Stimulated activated naive B cell treated with anti-CD40 and anti-IgM and Interleukin-4, amounts not matched to agents 10 μg/mL and 1 μg/mL and 100 μg/mL, for 72 hours (primary cell): ENCODE data around the gene ACTR3C.
"Not testable (repeated sequence)": the region's sequence is repeated elsewhere in the genome, so short reads cannot be mapped to it uniquely, and the experiment has no call there.

ENCODE experiments used
- ATAC-seq, 2 donors: fragments of 150-1000 bp; cut with Tn5 transposase; replicated peaks; 2 replicates each; pipeline ENCODE4 v1.10.0; 2021; ENCODE audit warnings: moderate library complexity in 1 of 2
- DNase-seq: peaks from one replicate; pipeline ENCODE4 v3.0.0; 2021
- H3K27ac Mint-ChIP-seq: one replicate; pipeline ENCODE4 v1.8.0; 2022; ENCODE audit warnings: mild to moderate bottlenecking, mixed read lengths
- H3K27me3 Mint-ChIP-seq, 2 donors: one replicate each; pipeline ENCODE4 v1.8.0; 2022; ENCODE audit warnings: mixed read lengths in 2 of 2
- H3K36me3 Mint-ChIP-seq, 2 donors: one replicate each; pipeline ENCODE4 v1.8.0; 2022; ENCODE audit warnings: mixed read lengths in 2 of 2, mild to moderate bottlenecking in 1 of 2
- H3K4me1 Mint-ChIP-seq, 2 donors: one replicate each; pipeline ENCODE4 v1.8.0; 2022; ENCODE audit warnings: mixed read lengths in 2 of 2, mild to moderate bottlenecking in 1 of 2
- H3K4me3 Mint-ChIP-seq, 2 donors: one replicate each; pipeline ENCODE4 v1.8.0; 2022; ENCODE audit warnings: mild to moderate bottlenecking in 2 of 2, mixed read lengths in 2 of 2, moderate library complexity in 1 of 2
- H3K9me3 Mint-ChIP-seq, 2 donors: one replicate each; pipeline ENCODE4 v1.8.0; 2022; ENCODE audit warnings: mixed read lengths in 2 of 2, mild to moderate bottlenecking in 1 of 2

Gene ACTR3C

GRCh38 chr7:150307129-150307528 lies 16.2 kb downstream of the ACTR3C start:
- DNase-seq, result no peak
- H3K4me3 Mint-ChIP-seq, result no peak overlapping the region
- peaks cover 6 to 7% of the 10 kb centered on the region in 2 donors for H3K4me1 Mint-ChIP-seq
- H3K27me3 Mint-ChIP-seq, result no peaks in the 10 kb centered on the region
- H3K27ac Mint-ChIP-seq, result no peak overlapping the region
- no peaks in the 10 kb centered on the region for H3K36me3 Mint-ChIP-seq
- ATAC-seq, result no peak
- peaks cover 0 to 3% of the 10 kb centered on the region in 2 donors for H3K9me3 Mint-ChIP-seq

- H3K4me3 Mint-ChIP-seq, H3K27ac Mint-ChIP-seq, ATAC-seq, DNase-seq, H3K9me3 Mint-ChIP-seq, H3K36me3 Mint-ChIP-seq, H3K4me1 Mint-ChIP-seq, H3K27me3 Mint-ChIP-seq: not testable (repeated sequence)
Observed at GRCh38 chr7:150306377-150306776, 17.0 kb downstream of the ACTR3C start.

GRCh38 chr7:150305903-150306284 lies 17.5 kb downstream of the ACTR3C start:
- H3K27me3 Mint-ChIP-seq, ATAC-seq, H3K4me1 Mint-ChIP-seq, H3K9me3 Mint-ChIP-seq, DNase-seq, H3K27ac Mint-ChIP-seq, H3K36me3 Mint-ChIP-seq, H3K4me3 Mint-ChIP-seq: not testable (repeated sequence)

GRCh38 chr7:150305259-150305902 lies 18.0 kb downstream of the ACTR3C start:
- H3K4me3 Mint-ChIP-seq, H3K36me3 Mint-ChIP-seq, DNase-seq, H3K27me3 Mint-ChIP-seq, H3K4me1 Mint-ChIP-seq, H3K9me3 Mint-ChIP-seq, ATAC-seq: not testable (repeated sequence)
- H3K27ac Mint-ChIP-seq, result peak overlapping the region; percentile 15

- ATAC-seq, H3K27me3 Mint-ChIP-seq, H3K4me1 Mint-ChIP-seq, H3K4me3 Mint-ChIP-seq, H3K9me3 Mint-ChIP-seq, H3K27ac Mint-ChIP-seq, DNase-seq, H3K36me3 Mint-ChIP-seq: not testable (repeated sequence)
Observed at GRCh38 chr7:150304499-150305258, 18.7 kb downstream of the ACTR3C start.

- not testable (repeated sequence) for H3K36me3 Mint-ChIP-seq, H3K4me3 Mint-ChIP-seq, H3K27me3 Mint-ChIP-seq, H3K4me1 Mint-ChIP-seq, H3K27ac Mint-ChIP-seq, ATAC-seq, DNase-seq, H3K9me3 Mint-ChIP-seq
Observed at GRCh38 chr7:150302908-150303310, 20.4 kb downstream of the ACTR3C start.

GRCh38 chr7:150297978-150298377 lies 25.4 kb downstream of the ACTR3C start:
- not testable (repeated sequence) for H3K4me3 Mint-ChIP-seq, DNase-seq, H3K9me3 Mint-ChIP-seq, H3K36me3 Mint-ChIP-seq, H3K27ac Mint-ChIP-seq, H3K4me1 Mint-ChIP-seq, ATAC-seq, H3K27me3 Mint-ChIP-seq

- ATAC-seq, H3K27ac Mint-ChIP-seq, H3K27me3 Mint-ChIP-seq, DNase-seq, H3K9me3 Mint-ChIP-seq, H3K4me1 Mint-ChIP-seq, H3K4me3 Mint-ChIP-seq, H3K36me3 Mint-ChIP-seq: not testable (repeated sequence)
Observed at GRCh38 chr7:150296802-150297201, 26.5 kb downstream of the ACTR3C start.

GRCh38 chr7:150295614-150296013 lies 27.7 kb downstream of the ACTR3C start:
- H3K27me3 Mint-ChIP-seq, ATAC-seq, H3K4me1 Mint-ChIP-seq, H3K27ac Mint-ChIP-seq, H3K4me3 Mint-ChIP-seq, H3K9me3 Mint-ChIP-seq, DNase-seq, H3K36me3 Mint-ChIP-seq: not testable (repeated sequence)

- H3K4me3 Mint-ChIP-seq, H3K27ac Mint-ChIP-seq, H3K4me1 Mint-ChIP-seq, DNase-seq, H3K9me3 Mint-ChIP-seq, H3K36me3 Mint-ChIP-seq, ATAC-seq, H3K27me3 Mint-ChIP-seq: not testable (repeated sequence)
Observed at GRCh38 chr7:150295027-150295426, 28.3 kb downstream of the ACTR3C start.

GRCh38 chr7:150290317-150290716 lies 33.0 kb downstream of the ACTR3C start:
- H3K27me3 Mint-ChIP-seq, DNase-seq, H3K4me3 Mint-ChIP-seq, H3K9me3 Mint-ChIP-seq, H3K36me3 Mint-ChIP-seq, H3K4me1 Mint-ChIP-seq, ATAC-seq, H3K27ac Mint-ChIP-seq: not testable (repeated sequence)

- DNase-seq, H3K36me3 Mint-ChIP-seq, H3K4me3 Mint-ChIP-seq, H3K9me3 Mint-ChIP-seq, ATAC-seq, H3K27me3 Mint-ChIP-seq, H3K27ac Mint-ChIP-seq, H3K4me1 Mint-ChIP-seq: not testable (repeated sequence)
Observed at GRCh38 chr7:150288816-150289215, 34.5 kb downstream of the ACTR3C start.

GRCh38 chr7:150287815-150288214 lies 35.5 kb downstream of the ACTR3C start:
- not testable (repeated sequence) for H3K27ac Mint-ChIP-seq, DNase-seq, H3K4me1 Mint-ChIP-seq, H3K9me3 Mint-ChIP-seq, ATAC-seq, H3K4me3 Mint-ChIP-seq, H3K36me3 Mint-ChIP-seq, H3K27me3 Mint-ChIP-seq

GRCh38 chr7:150285849-150286754 lies 37.2 kb downstream of the ACTR3C start:
- ATAC-seq (peak; percentile 89 to 94), DNase-seq (peak; percentile 21)
- not testable (repeated sequence) for H3K27ac Mint-ChIP-seq, H3K9me3 Mint-ChIP-seq, H3K36me3 Mint-ChIP-seq, H3K4me3 Mint-ChIP-seq, H3K27me3 Mint-ChIP-seq, H3K4me1 Mint-ChIP-seq
